Fibroblast of the aortic adventitia (primary cell): Measurements from ENCODE around the gene PRPF40A. TPM values are rescaled to one million over a fixed set of nuclear protein-coding genes. Genes with fewer than 3 reads are reported as not detected.
"Not testable (repeated sequence)": the region's sequence is repeated elsewhere in the genome, so short reads cannot be mapped to it uniquely, and the experiment has no call there.

ENCODE experiments used
- DNase-seq: peaks from one replicate; pipeline ENCODE4 v3.0.0-alpha.2; 2010; ENCODE audit warnings: low read depth
- H3K4me3 ChIP-seq: 2 replicates; pipeline ENCODE4 v1.5.1; 2011; ENCODE audit warnings: low read depth, mild to moderate bottlenecking, control low read depth, low read length, moderate library complexity
- total RNA-seq: library from RNA; depleted of rRNA; stranded (reverse); fragments of >200 nt; gene quantifications from 2 replicates; pipeline ENCODE4 v1.2.3, GENCODE V29; 2012; ENCODE audit warnings: low replicate concordance
- TF ChIP-seq, protein P1 (sequence below): IDR thresholded peaks from 2 replicates; pipeline ENCODE4 v1.5.1; 2011; ENCODE audit warnings: mild to moderate bottlenecking, low read length, control low read depth, inconsistent platforms; ENCODE audit not compliant: insufficient read depth

PRPF40A gene
- 113 and 198 TPM in 2 replicates for total RNA-seq

DNA sequence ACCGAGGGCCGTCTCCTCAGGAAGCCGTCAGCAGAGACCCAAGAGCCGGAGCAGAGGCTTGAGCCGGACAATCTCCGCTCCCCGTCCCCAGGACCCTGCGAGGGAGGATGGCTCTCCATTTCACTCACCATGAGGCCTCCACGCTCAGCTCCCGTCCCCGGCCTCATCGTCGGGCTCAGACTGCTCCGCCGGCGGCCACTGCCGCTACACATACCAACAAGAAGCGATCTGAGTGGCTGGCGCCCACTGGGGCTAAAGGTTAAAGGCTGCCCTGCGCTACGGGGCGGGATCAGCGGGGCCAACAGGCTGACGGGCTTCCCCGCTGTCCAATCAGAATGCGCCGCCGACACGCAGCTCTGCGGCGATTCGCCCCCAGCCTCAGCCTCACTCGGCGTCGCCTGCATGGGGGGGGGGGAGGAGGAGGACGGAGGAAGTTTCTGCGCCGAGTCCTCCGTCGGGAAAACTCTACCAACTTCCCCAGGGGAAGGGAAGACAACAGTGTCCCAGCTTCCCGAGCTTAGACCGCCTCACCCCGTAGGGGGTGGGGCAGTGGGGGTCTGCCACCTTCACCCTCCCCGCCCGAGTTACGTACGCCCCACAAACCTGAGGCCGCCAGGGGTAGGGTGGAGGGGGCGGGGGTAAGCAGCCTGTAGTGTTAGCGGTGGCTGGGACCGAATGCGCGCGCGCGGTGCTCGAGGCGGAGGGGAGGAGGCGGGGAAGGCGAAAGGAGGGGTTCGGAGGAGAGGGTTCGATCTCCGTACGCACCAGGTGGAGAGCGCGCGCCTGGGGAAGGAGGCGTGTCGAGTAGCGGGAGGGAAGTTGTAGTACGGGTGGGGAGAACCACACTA lies at the start of gene PRPF40A:
PRPF40A (minus strand) TSS at position 234 of the 848 bp plus-strand sequence; CDS start at position 212, 22 bp downstream.
- TF ChIP-seq, protein P1, sequence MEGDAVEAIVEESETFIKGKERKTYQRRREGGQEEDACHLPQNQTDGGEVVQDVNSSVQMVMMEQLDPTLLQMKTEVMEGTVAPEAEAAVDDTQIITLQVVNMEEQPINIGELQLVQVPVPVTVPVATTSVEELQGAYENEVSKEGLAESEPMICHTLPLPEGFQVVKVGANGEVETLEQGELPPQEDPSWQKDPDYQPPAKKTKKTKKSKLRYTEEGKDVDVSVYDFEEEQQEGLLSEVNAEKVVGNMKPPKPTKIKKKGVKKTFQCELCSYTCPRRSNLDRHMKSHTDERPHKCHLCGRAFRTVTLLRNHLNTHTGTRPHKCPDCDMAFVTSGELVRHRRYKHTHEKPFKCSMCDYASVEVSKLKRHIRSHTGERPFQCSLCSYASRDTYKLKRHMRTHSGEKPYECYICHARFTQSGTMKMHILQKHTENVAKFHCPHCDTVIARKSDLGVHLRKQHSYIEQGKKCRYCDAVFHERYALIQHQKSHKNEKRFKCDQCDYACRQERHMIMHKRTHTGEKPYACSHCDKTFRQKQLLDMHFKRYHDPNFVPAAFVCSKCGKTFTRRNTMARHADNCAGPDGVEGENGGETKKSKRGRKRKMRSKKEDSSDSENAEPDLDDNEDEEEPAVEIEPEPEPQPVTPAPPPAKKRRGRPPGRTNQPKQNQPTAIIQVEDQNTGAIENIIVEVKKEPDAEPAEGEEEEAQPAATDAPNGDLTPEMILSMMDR: no peak
- H3K4me3 ChIP-seq: peak within 1 kb of the TSS; percentile 99
- peak; percentile 98 for DNase-seq

DNA sequence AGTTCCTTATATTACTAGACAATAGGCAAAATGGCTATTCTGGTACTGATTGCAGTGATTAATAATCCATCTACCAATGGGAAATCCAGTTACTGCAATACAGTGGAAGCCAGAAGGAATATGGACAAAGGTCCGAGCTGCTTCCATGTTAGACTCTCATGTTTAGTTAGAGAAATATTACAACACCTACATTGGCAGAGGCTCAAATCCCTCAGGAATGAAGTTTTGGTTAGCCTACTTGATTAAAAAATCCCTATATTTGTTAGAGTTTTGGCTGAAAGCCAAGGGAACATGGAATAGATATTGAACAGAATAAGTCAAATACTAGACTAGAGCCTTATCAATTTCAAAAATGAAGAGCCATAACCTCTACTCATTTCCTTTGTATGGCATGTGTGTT lies 49.7 kb upstream of the PRPF40A start:
- no peak overlapping the region for H3K4me3 ChIP-seq
- DNase-seq: peak; percentile 74
- TF ChIP-seq, protein P1: no peak

DNA sequence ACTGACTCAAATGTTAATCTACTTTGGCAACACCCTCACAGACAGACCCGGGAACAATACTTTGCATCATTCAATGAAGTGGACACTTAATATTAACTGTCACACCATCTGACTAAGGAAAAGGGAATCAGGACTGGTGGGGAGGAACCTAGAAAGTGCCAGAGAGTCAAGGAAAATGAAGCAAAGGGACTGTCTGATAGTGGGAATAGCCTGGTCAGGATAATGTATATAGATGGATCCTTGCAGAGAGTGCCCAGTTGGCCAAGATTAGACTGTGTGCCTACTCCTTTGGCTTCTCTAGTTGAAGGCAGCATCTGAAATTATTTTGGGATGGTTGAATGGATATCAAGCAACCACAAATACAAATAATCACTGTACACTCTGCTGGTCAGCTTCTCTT lies 46.4 kb upstream of the PRPF40A start:
- H3K4me3 ChIP-seq: no peak overlapping the region
- TF ChIP-seq, protein P1: no peak
- DNase-seq: peak; percentile 8

DNA sequence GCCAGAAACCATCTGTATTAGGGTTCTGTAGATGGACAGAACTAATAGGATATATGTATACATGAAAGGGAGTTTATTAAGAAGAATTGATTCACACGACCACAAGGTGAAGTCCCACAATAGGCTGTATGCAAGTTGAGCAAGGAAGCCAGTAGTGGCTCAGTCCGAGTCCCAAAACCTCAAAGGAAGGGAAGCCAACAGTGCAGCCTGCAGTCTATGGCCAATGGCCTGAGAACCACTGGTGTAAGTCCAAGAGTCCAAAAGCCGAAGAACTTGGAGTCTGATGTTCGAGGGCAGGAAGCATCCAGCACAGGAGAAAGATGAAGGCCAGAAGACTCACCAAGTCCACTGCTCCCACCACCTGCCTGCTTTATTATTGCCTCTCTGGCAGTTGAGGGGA lies 45.9 kb upstream of the PRPF40A start:
- DNase-seq, H3K4me3 ChIP-seq: not testable (repeated sequence)

DNA sequence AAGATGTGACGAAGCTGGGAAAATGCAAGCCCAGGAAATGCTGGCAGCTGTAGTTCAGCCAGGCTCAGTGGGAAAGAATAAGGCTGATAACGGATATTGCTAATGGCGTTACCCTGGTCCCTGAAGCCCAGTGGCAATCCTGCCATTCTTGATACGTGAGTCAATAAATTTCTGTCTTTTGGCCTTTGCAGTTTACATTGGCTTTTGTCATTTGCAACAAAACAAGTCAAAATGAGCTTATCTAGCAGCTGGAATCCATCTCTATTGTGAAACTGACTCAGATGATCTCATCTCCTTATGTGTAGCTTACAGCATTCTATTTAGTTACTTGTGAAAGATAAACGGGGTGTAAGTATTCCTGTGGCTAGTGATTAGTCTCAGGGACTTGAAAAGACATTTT lies 44.9 kb upstream of the PRPF40A start:
- TF ChIP-seq, protein P1: no peak
- peak; percentile 96 for DNase-seq
- H3K4me3 ChIP-seq: peak overlapping the region; percentile 3

DNA sequence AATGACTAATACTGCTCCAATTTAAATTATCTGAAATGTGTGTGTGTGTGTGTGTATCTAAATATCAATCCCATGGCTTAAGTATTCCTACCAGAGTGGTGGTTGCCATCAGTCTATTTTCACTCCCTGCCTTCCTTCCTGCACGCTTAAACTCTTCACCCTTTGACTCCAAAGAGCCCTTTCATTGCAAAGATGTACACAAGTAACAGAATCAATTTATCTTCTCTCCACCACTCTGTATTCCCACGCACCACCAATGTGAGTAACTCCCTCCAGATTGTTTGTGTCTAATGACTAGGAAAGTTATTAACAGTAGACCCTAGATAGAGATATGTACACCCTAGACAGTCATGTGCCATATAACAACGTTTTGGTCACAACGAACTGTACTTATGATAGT lies 44.0 kb upstream of the PRPF40A start:
- TF ChIP-seq, protein P1: no peak
- H3K4me3 ChIP-seq: no peak overlapping the region
- peak; percentile 7 for DNase-seq

DNA sequence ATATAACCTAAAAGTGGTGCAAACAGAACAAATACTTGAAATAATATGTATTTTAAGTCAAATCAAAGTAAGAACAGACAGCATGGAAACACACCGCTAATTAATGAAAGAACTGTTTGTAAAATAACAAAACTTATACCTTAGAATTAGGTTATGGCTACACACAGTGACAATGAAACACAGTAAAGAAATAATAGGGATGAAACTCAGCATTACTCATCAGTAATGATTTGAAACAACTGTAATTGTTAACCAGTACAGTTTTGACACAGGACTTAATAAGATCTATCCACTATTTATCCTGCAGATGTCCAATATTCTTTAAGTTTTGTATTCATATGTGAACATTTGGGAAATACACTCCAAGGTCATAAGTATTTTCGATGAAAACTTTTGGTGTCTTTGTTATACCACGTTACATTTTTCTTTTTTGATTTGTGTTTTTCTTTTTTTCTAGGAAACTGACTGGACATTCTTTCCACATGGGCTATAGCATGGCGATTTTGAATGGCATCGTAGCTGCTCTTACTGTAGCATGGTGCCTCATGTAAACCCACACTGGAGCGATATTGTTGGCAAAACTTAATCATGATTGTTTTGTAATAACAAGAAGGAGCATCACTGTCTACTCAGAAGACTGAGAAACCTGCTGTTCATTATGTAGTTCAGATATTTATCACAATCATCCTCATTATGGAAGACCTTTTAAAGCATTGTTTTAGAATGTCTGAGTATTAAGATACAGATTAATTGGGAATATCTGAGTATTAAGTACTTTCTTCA lies 42.2 kb upstream of the PRPF40A start:
- TF ChIP-seq, protein P1: no peak
- no peak overlapping the region for H3K4me3 ChIP-seq
- no peak for DNase-seq
